Cardiac muscle cell (in vitro differentiated cells and primary cell): ENCODE measurements around the gene OR52I1. TPM values are rescaled to one million over a fixed set of nuclear protein-coding genes. Genes with fewer than 3 reads are reported as not detected.
A peak's percentile ranks its signal among the peaks of the same experiment; 100 is the strongest.

Experiments used
- DNase-seq, 2 donors: peaks; one replicate each; pipeline versions ENCODE4 v3.0.0 to v3.0.0-alpha.2; 2010 to 2017; ENCODE audit warnings: low read depth in 1 of 2, low spot score in 1 of 2
- H3K27ac ChIP-seq: fragments of 200-600 bp; sonication (generic); 2 replicates; pipeline ENCODE4 v1.5.1; 2016
- H3K27me3 ChIP-seq: fragments of 200-600 bp; sonication (generic); 2 replicates; pipeline ENCODE4 v1.6.0; 2016; ENCODE audit warnings: control low read depth
- H3K36me3 ChIP-seq: fragments of 200-600 bp; sonication (generic); 2 replicates; pipeline ENCODE4 v1.5.1; 2016; ENCODE audit warnings: control low read depth
- H3K4me1 ChIP-seq: fragments of 200-600 bp; sonication (generic); 2 replicates; pipeline ENCODE4 v1.8.1; 2017; ENCODE audit warnings: low read depth, mild to moderate bottlenecking, mixed run types
- H3K4me3 ChIP-seq: fragments of 200-600 bp; sonication (generic); 2 replicates; pipeline ENCODE4 v1.5.1; 2016; ENCODE audit warnings: mild to moderate bottlenecking
- H3K9me3 ChIP-seq: fragments of 200-600 bp; sonication (generic); 2 replicates; pipeline ENCODE4 v1.5.1; 2017; ENCODE audit warnings: low read depth, mild to moderate bottlenecking, control low read depth
- CTCF ChIP-seq: IDR thresholded peaks from 2 replicates; pipeline ENCODE4 v1.5.1; 2012; ENCODE audit warnings: low read depth, mild to moderate bottlenecking, low read length
- polyA plus RNA-seq: library from polyadenylated mRNA; unstranded; fragments of >200 nt; fragmentation: Nextera tagmentation; extraction: Ambion mirVana; gene quantifications from 2 replicates; pipeline ENCODE4 v1.2.1, GENCODE V29; 2016
- total RNA-seq: library from RNA; depleted of rRNA; stranded (reverse); fragments of >200 nt; gene quantifications from 2 replicates; pipeline ENCODE4 v1.2.3, GENCODE V29; 2016

Gene OR52I1
- total and polyA plus RNA-seq, 2 experiments from 2014 or later, result 0.33 TPM; not detected in 1

- Histone ChIP-seq H3K27me3 (no peaks in the 10 kb centered on the region), H3K4me3 (no peak overlapping the region), H3K4me1 (no peaks in the 10 kb centered on the region), H3K9me3 (no peaks in the 10 kb centered on the region), H3K27ac (no peak overlapping the region), H3K36me3 (no peaks in the 10 kb centered on the region)
- DNase-seq, result peak in 1 of 2 donors; percentile 2
- TF ChIP-seq CTCF, result no peak
Observed at GRCh38 chr11:4559527-4560440, 34.1 kb upstream of the OR52I1 start.

- no peaks in the 10 kb centered on the region for H3K27me3 ChIP-seq
- no peak for DNase-seq
- no peak overlapping the region for H3K27ac ChIP-seq
- H3K9me3 ChIP-seq, result no peaks in the 10 kb centered on the region
- no peak overlapping the region for H3K4me3 ChIP-seq
- no peaks in the 10 kb centered on the region for H3K36me3 ChIP-seq
- no peak for TF ChIP-seq CTCF
- no peaks in the 10 kb centered on the region for H3K4me1 ChIP-seq
Observed at GRCh38 chr11:4560467-4560866, 33.4 kb upstream of the OR52I1 start.

GRCh38 chr11:4565371-4565770 is 28.5 kb upstream of the OR52I1 start:
- TF ChIP-seq CTCF, result no peak
- Histone ChIP-seq H3K4me1 (no peaks in the 10 kb centered on the region), H3K27ac (no peak overlapping the region), H3K4me3 (no peak overlapping the region), H3K27me3 (no peaks in the 10 kb centered on the region), H3K9me3 (no peaks in the 10 kb centered on the region), H3K36me3 (no peaks in the 10 kb centered on the region)
- no peak for DNase-seq

- Histone ChIP-seq H3K9me3 (no peaks in the 10 kb centered on the region), H3K27ac (no peak overlapping the region), H3K27me3 (no peaks in the 10 kb centered on the region), H3K36me3 (no peaks in the 10 kb centered on the region), H3K4me1 (no peaks in the 10 kb centered on the region), H3K4me3 (no peak overlapping the region)
- DNase-seq, result no peak
- TF ChIP-seq CTCF, result no peak
Observed at GRCh38 chr11:4569075-4569474, 24.8 kb upstream of the OR52I1 start.

GRCh38 chr11:4576880-4577279 is 17.0 kb upstream of the OR52I1 start:
- no peaks in the 10 kb centered on the region for H3K27me3 ChIP-seq
- no peak overlapping the region for H3K4me3 ChIP-seq
- no peaks in the 10 kb centered on the region for H3K4me1 ChIP-seq
- no peaks in the 10 kb centered on the region for H3K9me3 ChIP-seq
- H3K27ac ChIP-seq, result no peak overlapping the region
- no peaks in the 10 kb centered on the region for H3K36me3 ChIP-seq
- DNase-seq, result no peak
- no peak for TF ChIP-seq CTCF
